HL-60/S4 treated with phorbol 12-myristate 13-acetate at 8.2 ng/mL for 4 days and 3 days (cell line): ENCODE measurements around the gene TXNDC5.

Source experiments
- in situ Hi-C: fragments of 300-500 bp; cut with MboI; formaldehyde crosslinking; loops from 2 replicates; pipeline ENCODE4 v1.15.0; 2022; ENCODE audit warnings: low sequenced_read_pairs

Gene TXNDC5

DNA sequence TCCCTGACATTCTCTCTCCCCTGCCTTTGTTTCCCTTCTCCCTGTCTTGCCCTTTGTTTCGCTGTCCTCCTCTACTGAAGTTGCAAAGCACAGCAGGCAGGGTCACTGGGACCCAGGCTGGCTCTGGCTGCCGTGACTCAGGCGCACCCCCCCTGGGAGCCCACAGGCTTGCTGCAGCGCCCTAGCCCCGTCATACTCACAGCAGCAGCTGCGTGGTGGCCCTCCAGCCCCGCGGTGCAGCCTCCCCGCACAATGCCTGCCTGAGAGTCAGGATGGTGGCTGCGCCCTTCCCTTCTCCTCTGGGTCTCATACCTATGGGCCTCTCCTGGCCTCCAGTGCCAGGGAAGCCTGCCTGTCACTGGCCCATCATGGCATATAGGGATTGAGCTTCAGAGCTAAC, 41.7 kb downstream of the TXNDC5 start:
- in situ Hi-C loops = no loop called here

DNA sequence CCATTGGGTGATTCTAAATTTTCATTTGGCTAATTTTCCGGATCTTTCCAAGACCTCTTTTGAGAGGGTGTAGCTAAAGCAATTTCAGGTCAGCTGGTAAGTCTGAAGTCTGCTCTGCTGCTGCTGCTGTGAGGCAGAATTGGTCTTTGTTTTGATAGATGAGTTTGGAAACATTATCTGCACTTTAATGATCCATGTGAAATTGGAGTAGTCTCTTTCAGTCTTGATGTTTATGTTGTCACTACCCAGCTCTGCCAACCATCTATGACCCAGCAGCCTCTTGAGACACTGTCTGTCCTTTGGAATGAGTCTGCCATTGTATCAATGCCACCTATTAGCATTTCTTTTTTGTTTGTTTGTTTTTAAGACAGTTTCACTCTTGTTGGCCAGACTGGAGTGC, 44.1 kb downstream of the TXNDC5 start:
- in situ Hi-C loops = no loop called here

DNA sequence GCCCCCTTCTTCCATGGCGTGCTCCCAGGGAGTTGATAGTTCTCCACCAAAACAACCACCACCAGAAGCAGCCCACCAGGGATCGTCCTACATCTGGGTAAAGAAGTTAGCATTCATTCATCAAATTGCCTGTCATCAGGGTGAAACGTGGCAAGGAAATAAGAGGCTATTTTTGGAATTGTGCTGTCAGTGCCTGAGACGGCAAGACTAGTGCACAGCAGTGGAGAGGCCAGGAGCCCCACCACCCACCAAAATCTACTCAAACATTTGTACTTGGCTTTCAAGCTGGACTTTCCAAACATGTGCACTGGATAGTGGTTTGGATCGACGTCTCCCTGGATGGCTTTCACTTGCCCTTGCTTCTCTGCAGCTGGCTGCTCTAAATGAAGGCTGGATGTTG, 44.8 kb downstream of the TXNDC5 start:
- in situ Hi-C loops = no loop called here

DNA sequence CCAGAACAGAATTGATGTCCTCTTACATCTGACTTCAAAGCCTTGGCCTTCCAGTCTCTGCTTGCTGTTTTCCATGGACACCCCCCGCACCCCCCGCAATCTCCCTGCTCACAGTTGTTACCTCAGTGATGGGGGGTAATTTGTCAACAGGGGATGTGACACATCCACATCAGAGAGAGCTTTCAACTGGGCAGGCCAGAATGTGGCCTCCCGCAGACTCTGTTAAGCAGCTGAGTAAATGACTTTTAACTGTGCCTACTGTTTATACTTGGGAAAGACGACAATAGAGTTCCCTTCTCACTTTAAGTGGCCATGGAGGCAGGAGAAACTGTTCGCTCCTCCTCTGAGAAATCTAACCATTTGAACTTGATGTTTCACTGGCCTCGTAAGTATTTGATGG, 51.0 kb downstream of the TXNDC5 start:
- in situ Hi-C loops = no loop called here

DNA sequence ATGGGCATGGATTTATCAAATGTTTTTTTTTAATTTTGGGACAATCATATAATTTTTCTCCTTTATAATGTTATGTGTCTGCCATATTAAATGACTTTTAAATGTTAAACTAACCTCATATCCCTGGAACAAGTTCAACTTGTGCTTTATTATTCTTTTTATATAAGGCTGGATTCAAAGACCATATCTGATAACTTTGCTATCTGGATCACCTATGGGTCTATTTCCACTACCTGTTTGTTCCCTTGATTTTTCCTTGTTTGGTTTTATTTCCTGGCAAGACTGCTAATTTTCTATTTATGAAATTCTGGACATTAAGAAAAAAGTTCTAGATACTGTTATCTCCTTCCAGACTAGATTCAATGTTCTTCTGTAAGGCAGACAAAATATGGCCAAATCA, 58.8 kb downstream of the TXNDC5 start:
- in situ Hi-C loops = no loop called here

DNA sequence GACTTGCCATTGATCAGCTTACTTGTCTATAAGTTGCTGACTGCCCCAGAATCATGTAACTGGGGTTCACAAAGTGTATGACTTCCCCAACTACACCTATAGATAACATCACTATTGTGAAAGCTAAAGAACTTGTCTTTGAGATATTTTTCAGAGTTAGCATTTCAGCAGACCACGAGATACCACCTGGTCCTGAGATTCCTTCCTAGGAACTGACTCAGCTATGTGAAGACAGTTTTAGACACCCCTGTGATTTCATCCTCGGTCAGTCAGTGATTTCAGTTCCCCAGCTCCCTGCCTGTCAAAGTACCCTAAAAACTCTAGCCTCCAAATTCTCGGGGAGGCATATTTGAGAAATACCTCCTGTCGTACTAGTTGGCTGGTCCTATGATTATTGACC, 62.4 kb downstream of the TXNDC5 start:
- in situ Hi-C loops = no loop called here

DNA sequence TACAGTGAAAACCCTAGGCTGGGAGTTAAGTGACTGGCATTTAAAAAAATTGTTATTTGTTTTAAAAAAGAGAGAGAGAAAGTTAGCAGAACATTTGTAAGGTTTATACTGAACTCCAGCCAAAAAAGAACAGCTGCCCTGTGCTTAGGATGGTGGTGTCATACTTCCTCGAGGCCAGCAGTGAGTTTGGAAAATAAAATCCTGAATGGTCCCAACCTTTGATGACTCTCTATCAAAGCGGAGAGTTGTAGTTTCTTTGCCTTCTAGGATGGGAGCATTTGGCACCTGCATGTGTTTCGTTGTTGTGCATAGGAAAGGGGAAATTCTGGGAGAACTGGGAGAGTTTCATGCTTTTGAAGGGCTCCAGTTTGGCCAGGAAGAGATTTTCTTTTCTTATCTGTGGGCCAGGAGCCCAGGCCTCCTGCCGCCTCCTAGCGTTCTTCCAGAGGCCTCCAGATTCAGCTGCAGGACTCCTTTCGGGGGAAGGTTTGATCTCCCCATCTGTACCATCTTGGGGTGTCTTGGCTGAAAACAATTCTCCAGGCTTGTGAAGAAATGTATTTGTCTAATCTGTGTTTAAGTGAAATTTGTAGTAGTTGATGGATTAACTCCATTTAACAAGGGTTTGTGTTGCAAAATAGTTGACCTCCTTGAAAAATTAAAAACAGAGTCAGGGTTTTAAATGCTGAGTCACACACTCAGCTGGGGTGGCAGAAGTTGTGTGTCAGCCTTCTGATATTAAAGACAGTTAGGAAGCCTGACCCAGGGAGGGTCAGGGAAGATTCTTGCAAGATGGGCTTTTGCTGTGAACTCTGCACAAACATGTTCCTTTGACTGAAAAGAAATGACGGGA, 63.4 kb downstream of the TXNDC5 start:
- in situ Hi-C loops = no loop called here

DNA sequence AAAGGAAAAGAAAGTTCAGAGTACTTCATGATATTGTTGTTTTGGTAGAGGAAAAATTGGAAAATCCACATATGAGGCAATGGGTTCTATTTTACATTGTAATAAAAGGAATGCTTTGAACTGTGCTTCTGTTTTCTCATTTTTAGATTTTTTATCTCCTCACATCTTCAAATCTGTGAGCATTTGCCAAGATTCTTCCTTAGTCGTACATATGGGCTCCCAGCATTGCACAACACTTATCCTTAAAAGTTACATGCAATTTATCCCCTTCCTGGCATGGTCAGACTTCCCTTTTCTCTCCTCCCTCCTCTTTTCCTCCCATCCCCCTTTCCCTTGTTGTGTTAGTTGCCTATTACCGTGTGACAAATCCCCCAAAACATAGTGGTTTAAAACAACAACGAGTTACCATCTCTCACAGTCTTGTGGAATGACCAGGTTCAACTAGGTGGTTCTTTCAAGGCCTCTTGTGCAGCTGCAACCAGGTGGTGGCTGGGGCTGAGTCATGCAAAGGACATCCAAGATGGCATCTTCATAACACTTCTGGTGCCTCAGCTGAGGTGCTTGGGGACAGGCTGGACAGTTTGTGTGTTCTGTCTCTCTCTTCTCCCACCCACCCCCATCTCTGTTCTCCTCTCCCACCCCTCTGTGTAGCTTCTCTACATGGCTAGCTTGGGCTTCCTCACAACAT, 68.7 kb downstream of the TXNDC5 start:
- in situ Hi-C loops = no loop called here

DNA sequence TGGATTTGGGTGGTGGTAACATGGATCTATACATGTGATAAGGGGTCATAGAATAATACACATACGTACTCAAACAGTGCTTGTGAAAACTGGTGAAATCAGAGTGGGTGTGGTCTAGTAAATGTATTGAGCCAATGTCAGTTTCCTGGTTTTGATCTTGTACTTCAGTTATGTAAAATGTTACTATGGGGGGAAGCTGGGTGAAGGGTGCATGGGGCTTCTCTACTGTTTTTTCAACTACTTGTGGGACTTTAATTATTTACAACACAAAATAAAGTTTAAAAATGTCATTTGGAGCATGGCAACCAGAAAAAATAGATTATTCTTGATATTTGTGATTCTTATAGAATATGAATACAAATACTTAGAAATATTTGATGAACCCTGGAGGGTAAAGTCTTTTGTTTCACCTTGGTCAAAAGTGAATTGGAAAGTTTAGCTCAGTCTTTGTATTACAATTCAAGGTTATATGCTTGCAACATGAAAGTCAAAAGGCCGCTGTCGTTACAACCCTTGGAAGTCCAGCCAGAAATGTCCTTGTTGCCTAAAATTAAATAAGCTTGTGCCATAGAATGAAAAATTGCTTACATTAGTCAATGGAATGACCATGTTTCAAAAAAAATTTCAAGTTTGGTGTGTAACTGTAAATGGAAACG, 74.1 kb downstream of the TXNDC5 start:
- in situ Hi-C loops = no loop called here

DNA sequence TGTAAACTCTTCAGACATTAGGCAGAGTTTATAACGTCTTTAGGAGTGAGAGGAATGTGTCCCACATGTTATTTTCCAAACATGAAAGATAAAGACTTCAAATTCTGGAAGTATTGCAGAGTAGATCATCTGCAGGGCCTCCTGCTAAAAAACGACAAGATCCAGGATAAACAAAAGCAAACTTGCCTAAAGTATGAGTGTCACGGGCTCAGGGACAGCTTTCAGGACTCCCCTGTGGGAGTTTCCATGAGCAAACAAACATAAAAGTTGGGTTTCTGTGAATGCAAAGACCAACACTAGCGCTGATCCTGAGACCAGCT, 76.9 kb downstream of the TXNDC5 start:
- in situ Hi-C loops = no loop called here

DNA sequence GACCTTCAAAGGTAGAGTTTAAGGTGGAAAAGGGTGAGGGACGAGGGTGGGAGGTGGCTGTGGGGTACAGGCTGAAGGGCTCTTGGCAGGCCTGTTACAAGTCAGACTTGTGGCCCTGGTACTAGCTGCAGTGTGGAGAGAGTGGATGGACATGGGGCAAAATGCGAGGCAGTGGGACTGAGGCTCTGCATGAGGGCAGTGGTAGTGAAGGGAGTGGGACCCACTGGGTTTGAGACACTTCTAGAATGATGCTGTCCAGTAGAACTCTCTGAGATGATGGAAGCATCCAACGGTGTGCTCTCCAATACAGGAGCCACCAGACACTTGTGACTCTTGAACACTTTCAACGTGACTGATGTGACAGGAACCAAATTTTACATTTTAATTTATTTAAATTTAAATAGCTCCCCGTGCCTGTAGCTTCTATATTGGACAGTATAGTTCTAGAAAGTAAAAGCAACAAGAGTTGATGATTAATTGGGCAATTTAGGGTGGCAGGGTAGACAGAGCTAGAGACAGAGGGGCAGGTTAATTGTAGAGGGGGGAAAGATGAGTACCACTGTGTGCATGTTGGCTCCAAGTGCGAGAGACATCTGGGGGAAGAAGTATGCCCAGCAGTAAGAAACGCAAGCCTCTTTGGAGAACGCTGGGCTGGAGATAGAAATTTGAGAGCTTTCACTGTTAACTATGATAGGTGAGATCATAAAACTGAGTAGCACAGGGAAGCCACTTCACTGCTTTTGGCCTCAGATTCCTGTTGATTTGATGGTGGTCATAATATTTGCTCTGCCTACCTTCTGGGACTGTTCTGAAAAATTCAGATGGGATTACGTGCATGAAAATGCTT, 77.5 kb downstream of the TXNDC5 start:
- in situ Hi-C loops = no loop called here
